WTC11 (cell line): ENCODE results near the gene ROBO4.

ENCODE experiments used
- CBFB ChIP-seq: sonication (generic); formaldehyde crosslinking; IDR thresholded peaks from 2 replicates; pipeline ENCODE4 v1.8.1; 2022; ENCODE audit warnings: mild to moderate bottlenecking, low read depth, missing genetic modification reagents
- E2F1 ChIP-seq: sonication (generic); formaldehyde crosslinking; IDR thresholded peaks from 2 replicates; pipeline ENCODE4 v1.8.0; 2022; ENCODE audit warnings: mild to moderate bottlenecking, missing genetic modification reagents
- ERG ChIP-seq: fragments of 250-450 bp; sonication (Bioruptor Pico); IDR thresholded peaks from 2 replicates; pipeline ENCODE4 v1.8.0; 2021; ENCODE audit warnings: mild to moderate bottlenecking
- NFE2L1 ChIP-seq: sonication (generic); formaldehyde crosslinking; IDR thresholded peaks from 2 replicates; pipeline ENCODE4 v1.8.1; 2023; ENCODE audit warnings: missing genetic modification reagents
- ZBTB21 ChIP-seq: sonication (generic); formaldehyde crosslinking; IDR thresholded peaks from 2 replicates; pipeline ENCODE4 v1.8.1; 2023; ENCODE audit warnings: mild to moderate bottlenecking, missing genetic modification reagents, borderline replicate concordance
- TF ChIP-seq, protein P1 (sequence below): fragments of 200-600 bp; IDR thresholded peaks from 2 replicates; pipeline ENCODE4 v1.8.0; 2022; ENCODE audit warnings: antibody characterized with exemption

GRCh38 chr11:124930799-124931198, 33.1 kb upstream of the ROBO4 start:
- TF ChIP-seq, protein P1, sequence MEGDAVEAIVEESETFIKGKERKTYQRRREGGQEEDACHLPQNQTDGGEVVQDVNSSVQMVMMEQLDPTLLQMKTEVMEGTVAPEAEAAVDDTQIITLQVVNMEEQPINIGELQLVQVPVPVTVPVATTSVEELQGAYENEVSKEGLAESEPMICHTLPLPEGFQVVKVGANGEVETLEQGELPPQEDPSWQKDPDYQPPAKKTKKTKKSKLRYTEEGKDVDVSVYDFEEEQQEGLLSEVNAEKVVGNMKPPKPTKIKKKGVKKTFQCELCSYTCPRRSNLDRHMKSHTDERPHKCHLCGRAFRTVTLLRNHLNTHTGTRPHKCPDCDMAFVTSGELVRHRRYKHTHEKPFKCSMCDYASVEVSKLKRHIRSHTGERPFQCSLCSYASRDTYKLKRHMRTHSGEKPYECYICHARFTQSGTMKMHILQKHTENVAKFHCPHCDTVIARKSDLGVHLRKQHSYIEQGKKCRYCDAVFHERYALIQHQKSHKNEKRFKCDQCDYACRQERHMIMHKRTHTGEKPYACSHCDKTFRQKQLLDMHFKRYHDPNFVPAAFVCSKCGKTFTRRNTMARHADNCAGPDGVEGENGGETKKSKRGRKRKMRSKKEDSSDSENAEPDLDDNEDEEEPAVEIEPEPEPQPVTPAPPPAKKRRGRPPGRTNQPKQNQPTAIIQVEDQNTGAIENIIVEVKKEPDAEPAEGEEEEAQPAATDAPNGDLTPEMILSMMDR, result no peak
- TF ChIP-seq E2F1 (no peak), NFE2L1 (CRISPR knock-in tag) (no peak), ERG (CRISPR knock-in tag) (no peak), CBFB (CRISPR knock-in tag) (no peak), ZBTB21 (CRISPR knock-in tag) (no peak)
